Stomach (tissue), 4 donors: ENCODE data around the gene CLCNKB.
"Not testable (repeated sequence)": the region's sequence is repeated elsewhere in the genome, so short reads cannot be mapped to it uniquely, and the experiment has no call there.

Experiments used
- CTCF ChIP-seq, 7 experiments: fragments of 450-650 bp in 4 of 7; fragments of 200-600 bp in 3 of 7; sonication (generic) in 3 of 7; IDR thresholded peaks; one replicate each; pipeline ENCODE4 v1.5.1; 2016 to 2019; ENCODE audit warnings: antibody characterized with exemption in 7 of 7, control low read depth in 2 of 7, mild to moderate bottlenecking in 1 of 7
- POLR2A ChIP-seq, 4 donors: fragments of 450-650 bp; IDR thresholded peaks; one replicate each; pipeline ENCODE4 v1.6.1; 2016; ENCODE audit warnings: antibody characterized with exemption in 4 of 4, control low read depth in 2 of 4, mild to moderate bottlenecking in 1 of 4, moderate library complexity in 1 of 4
- POLR2AphosphoS5 ChIP-seq, 3 donors: sonication (generic); formaldehyde crosslinking; IDR thresholded peaks; one replicate each; pipeline ENCODE4 v1.6.1; 2016; ENCODE audit warnings: antibody characterized with exemption in 3 of 3

GRCh38 chr1:16057314-16057915, 13.8 kb downstream of the CLCNKB start:
- TF ChIP-seq CTCF, POLR2AphosphoS5, POLR2A (IDR thresholded peaks at IDR 0.05): not testable (repeated sequence)
